Right ventricle myocardium inferior (tissue), 1 donor: ENCODE measurements around the gene NAGA. TPM values are rescaled to one million over a fixed set of nuclear protein-coding genes. Genes with fewer than 3 reads are reported as not detected.
"Not testable (repeated sequence)": the region's sequence is repeated elsewhere in the genome, so short reads cannot be mapped to it uniquely, and the experiment has no call there.

Experiments
- ATAC-seq: fragments of 200-7000 bp; cut with Tn5 transposase; one replicate; pipeline ENCODE4 v1.9.1; 2020; ENCODE audit warnings: mild to moderate bottlenecking, moderate library complexity
- DNase-seq: peaks from one replicate; pipeline ENCODE4 v3.0.0; 2021; ENCODE audit errors: missing footprints
- intact Hi-C: fragments of 100-400 bp; cut with DNase I; formaldehyde crosslinking; loops from one replicate; pipeline ENCODE4 v1.11.0; 2022
- total RNA-seq: library from RNA; stranded (reverse); fragmentation: NEBNext Ultra II Directional; extraction: Animal tissue kit (Norgen Biotek cat#: 25700); gene quantifications from one replicate; pipeline ENCODE4 v1.2.1, GENCODE V29; 2021
- donor health status: DM: no; HTN: yes; CAD: no; lungs with severe emphysema.

NAGA gene
- total RNA-seq, 1 donor from 2014 or later = 14.3 TPM

DNA sequence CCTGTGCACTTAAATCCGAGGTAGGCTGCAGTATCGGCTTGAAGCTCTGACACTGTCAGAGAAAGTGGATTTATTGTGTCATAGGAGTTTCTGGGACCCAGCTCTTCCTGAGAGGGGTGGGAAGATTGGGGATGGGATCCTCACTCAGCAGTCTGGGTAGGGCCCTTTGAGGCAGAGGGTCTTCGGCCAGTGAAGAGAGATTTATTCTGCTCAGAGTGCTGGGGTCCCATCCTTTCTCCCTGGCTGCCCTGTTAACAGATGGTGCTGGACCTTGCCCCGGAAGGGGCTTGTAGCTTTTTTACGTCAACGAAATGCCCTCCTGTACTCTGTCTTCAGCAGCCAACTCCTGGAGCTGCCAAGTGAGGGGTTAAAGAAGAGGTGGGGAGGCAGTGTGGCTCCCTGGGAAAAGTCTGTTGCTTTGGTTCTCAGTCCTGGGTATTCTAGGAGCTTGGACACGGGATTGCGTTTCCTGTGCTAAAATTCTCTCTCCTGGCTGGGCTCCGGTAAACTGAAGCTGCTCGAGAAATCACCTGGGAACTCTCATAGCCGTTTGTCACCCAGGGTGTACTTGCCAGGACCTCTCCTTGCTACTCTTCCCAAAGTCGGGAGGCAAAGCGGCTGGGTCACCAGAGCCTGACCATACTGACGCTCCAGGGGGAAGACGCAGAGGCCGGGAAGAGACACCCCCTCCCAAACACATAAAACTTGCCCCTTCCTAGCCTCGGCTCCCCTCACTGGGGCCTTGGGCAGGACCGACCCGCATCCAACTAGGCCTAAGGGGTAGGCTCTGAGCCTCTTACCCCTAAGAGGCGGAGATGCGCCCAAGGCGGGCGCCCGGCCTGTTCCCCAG is 8.1 kb upstream of the NAGA start:
- ATAC-seq (peak; percentile 9), DNase-seq (no peak)
- intact Hi-C loops = loop anchor here (1.0 kb wide), 1 partner anchor 12 kb away; the partner anchor contains the start of gene NDUFA6

DNA sequence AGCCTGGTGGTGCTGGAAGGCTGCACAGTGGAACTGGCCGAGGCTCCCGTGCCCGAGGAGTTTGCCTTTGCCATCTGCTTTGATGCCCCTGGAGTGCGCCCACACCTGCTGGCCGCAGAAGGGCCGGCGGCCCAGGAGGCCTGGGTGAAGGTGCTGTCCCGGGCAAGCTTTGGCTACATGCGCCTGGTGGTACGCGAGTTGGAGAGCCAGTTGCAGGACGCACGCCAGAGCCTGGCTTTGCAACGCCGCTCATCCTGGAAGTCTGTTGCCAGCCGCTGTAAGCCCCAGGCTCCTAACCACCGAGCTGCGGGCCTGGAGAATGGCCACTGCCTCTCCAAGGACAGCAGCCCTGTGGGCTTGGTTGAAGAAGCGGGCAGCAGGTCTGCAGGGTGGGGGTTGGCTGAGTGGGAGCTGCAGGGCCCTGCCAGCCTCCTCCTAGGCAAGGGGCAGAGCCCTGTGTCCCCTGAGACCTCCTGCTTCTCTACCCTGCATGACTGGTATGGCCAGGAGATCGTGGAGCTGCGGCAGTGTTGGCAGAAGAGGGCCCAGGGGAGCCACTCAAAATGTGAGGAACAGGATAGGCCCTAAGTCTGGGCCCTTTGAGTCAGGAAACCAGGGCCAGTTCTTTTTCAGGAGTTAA is 7.0 kb upstream of the NAGA start:
- intact Hi-C loops = no loop called here
- ATAC-seq (no peak), DNase-seq (no peak)

DNA sequence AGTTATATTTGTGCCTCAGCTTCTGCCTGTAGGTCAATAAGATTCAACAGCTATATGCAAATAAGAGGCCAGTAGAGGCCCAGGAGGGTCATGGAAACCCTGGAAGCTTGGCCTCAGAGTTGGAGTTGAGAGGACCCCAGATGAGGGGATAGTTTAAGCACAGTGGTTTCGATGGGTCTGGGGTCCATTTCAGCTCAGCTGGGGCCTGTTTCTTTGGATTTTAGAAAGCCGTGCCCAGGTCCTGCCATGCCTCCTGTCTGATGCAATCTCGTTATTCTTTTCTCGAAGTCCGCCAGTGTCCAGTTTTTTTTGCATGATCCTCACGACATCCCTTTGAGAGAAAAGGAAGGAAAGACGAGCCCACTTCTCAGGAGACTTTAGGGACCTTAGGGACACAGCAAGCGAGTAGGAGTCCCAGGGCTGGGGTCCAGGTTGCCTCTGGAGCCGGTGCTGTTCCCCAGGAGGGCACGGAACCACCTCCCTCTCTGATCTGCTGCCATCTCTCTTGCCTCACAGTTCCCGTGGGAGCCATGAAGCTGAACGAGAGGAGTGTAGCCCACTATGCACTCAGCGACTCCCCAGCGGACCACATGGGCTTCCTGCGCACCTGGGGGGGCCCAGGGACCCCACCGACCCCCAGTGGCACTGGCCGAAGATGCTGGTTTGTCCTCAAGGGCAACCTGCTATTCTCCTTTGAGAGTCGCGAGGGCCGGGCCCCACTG is 6.3 kb upstream of the NAGA start:
- intact Hi-C loops = no loop called here
- ATAC-seq (no peak), DNase-seq (no peak)

DNA sequence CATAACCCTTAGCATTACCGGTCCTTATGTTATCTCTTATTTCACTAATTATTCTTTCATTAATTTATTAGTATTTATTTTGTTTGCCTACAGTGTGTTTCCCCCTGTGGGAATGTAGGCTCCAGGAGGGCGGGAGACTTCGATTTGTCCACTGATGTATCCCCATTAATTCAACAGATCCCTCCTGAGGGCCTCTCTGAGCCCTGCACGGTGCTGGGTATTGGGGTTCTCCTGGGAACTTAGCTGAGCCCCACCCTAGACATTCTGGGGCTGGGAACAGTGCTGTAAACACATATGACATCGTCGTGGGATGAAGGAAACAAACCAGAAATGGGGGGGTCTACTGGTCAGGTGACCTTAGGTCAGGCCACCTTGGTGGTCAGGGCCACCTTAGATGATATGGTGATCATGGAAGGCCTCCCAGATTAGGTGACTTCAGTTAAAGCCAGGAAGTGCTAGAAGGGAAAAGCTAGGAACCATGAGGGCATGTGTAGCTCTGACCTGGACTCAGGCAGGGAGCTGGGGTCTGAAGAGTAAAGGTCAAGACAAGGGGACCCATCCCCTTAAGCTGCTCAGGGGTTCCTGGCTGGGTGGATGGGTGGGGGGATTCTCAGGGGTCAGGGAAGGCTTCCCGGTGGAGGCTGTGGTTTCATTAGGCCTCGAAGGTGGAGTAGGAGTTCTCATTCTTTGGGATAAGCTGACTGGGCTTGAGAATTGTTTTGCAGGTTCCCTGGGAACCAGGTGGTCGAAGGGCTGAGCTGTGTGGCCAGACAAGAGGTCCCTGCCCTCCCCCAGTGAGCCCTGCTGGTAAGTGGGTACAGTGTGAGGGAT is 4.4 kb upstream of the NAGA start:
- no peak for ATAC-seq
- intact Hi-C loops = no loop called here

DNA sequence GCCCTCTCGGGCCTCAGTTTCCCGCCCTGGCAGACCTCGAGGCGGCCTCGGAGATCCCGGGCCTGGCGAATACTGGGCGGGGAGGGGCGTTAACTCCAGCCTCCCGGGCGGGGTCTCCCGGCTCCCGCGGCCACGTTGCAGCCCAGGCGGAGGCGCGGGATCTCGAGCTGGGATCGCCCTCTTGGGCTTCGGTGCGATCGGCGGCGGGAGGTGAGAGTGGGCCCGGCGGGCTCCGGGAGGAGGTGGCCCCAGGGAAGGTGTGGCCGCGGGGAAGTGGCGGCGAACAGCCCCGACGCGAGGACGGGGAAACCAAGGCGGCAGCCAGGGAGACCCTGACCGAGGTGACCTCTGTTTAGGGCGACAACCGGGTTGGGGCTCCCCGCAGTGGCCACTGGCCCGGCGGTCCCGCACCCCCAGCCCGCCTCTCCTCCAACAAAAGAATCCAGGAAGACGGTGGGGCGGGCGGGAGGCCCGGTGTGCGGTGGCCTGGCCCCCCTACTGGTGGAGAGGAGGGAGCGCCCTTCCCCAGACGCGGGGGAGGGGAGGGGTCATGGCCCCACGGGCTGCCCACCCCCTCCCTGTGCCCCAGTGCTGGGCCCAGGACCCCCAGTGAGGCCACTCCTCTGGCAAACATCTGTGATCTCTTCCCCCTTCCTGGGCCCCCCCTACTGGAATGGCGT is 3.7 kb upstream of the NAGA start, which contains the start of gene PHETA2:
Gene PHETA2, plus strand, starts transcription at position 117 of the 680 bp plus-strand sequence. CDS start 3,046 bp downstream, outside the sequence.
- intact Hi-C loops = no loop called here
- DNase-seq (peak; percentile 80), ATAC-seq (no peak)

More for the DNA sequence above, 4.4 kb upstream of the NAGA start:
- no peak for DNase-seq

DNA sequence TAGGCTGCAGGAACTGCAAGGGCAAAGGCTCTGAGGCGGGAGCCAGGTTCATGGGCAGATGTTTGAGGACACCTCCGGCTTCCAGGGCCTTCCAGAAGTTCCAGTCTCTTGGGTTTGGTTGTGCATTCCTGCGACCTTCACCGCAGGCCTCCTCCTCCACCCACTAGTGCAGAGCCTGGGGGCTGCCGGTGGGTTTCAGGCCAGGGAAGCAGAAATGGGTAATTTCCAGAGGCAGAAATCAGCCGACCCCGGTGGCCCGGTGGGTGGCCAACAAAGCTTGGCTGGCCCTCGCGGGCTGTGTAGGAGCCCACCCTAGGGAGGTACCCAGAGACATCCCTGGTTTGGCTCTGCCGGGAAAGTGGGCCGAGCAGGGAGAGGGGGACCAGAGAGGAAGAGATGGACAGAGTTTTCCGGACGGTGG is 3.0 kb upstream of the NAGA start:
- no peak for DNase-seq
- intact Hi-C loops = no loop called here
- no peak for ATAC-seq

DNA sequence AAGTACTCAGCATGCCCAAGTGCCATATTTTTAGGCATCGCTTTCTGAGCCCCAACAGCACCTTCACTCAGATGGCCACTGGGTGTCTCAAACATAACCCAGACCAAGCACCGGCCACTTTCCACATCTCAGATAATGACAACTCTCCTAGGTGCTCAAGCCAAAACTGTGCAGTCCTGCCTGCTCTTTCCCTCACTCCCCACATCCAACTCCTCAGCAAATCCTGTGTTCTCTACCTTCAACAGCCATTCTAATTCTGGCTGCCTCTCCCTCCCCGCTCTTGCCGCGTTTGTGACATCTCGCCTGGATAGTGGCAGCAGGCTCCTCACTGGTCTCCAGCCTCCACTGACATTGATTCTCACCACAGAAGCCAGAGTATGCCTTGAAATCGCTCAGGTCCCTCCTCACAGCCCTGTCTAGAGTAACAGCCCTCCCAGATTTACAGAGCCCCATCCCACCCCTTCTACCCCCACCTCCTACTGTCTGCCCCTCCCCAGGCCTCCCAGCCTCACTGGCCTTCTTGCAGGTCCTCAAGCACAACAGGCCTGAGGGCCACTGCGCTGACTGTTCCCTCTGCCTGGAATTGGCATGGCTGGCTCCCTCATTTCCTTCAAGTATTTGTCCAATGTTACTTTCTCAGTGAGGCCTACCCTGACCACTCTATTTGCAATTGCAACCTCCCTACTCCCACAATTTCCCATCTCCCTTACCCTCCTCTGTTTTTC is 2.2 kb upstream of the NAGA start:
- ATAC-seq = peak; percentile 8
- intact Hi-C loops = no loop called here
- no peak for DNase-seq

DNA sequence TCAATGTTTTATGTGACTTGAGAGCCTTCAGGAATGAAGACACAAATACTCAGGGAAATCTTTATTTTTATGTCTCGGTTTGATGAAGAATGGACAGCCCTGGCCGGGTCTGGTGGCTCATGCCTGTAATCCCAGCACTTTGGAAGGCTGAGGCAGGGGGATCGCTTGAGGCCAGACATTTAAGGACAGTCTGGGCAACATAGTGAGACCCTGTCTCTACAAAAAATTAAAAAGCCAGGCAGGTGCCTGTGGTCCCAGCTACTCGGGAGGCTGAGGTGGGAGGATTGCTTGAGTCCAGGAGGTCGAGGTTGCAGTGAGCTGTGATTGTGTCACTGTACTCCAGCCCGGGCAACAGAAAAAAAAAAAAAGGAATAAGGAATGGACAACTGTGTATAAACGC is 896 bp upstream of the NAGA start:
- ATAC-seq, DNase-seq, intact Hi-C loops: not testable (repeated sequence)

DNA sequence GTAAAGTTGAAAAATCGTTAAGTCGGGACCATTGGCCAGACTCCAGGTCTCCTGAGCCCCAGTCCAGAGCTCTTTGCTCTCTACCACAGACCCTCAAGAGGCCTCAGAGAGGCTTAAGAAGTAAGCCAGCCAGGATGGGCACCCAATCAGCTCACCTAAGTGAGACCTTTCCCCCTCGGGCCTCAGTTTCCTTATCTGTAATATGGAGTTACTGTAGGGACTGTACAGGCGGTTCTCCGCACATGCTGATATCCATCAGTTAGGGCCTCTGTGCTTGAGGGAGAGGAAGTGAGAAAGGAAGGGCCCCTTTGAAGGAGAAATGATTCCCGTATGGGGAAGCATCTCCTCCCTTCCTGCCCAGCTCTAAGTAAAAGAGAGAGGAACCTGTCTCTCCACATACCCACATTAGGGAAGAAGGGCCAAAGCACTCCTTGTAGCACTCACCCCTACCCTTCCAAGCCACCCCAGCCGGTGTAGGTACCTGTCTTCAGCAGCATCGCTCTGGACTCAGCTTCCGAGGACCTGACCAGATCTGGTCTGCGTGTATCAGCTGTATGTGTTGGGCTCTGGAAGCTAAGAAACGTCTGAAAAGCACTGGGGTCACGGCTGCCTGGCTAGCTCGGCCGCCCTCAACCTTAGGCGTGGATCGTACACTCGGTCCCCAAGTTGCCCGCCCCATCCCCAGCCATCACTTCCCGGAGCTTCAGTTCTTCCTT is 653 bp downstream of the NAGA start:
- ATAC-seq (peak; percentile 3), DNase-seq (no peak)
- intact Hi-C loops = no loop called here

DNA sequence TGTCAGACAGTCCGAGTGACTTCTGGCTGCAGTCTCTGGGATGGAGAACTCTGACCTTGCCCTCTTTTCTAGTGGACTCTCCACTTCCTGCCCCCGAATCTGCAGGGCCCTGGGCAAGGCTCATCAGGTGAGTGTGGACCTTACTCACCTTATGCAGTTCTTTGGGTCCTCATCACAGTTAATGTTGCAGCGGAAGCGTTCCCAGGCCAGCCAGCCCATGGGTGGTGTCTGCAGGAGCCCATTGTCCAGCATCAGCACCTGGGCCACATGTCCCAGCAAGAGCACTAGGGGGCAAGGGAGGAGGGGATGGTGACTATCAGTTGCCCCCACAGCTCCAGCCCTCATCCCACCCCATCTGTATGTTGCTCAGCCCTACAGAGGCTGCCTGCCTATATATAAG is 2.3 kb downstream of the NAGA start:
- ATAC-seq (no peak), DNase-seq (no peak)
- intact Hi-C loops = no loop called here

DNA sequence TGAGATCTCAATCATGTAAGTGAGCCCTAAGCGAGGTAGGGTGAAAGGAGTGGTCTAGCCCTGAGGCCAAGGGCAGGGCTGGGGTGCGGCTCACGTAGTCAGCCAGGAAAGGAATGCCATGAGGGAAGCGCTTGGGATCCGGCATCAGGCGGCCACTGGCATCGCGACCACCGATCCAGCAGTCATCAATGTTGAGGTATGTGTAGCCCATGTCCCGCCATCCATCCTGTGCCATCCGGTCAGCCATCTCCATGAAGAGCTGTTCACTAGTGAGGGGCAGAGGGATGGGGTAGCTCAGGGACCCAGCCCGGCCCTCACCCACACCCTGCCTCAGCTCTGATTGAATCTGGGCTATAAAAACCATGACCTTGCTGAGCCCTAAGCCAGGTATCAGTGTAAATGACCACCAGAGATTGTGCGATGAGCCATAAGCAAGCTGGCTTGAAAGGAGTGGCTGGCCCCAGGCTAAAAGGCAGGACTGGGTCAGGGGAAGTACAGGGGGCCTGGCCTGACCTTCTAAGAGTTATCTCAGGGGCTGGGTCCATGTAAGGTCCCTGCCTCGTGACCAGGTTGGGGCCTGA is 2.9 kb downstream of the NAGA start:
- DNase-seq = no peak
- intact Hi-C loops = no loop called here
- ATAC-seq = no peak

DNA sequence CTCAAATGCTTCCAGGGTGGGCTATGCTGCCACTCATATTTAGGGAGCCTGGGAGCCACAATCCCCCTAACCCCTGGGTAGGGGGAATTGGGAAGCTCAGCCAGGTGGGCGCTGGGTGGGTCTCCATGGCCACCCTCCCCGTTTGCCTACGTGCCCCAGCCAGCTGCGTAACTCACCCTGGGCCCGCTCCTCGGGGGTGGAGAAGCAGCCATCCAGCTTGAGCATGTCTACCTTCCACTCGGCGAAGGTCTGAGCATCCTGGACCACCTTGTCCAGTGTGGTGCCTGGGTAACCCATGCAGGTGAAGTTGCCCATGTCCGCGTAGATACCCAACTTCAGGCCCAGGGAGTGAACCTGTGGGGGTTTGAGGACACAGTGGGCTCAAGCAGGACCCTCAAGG is 3.7 kb downstream of the NAGA start:
- intact Hi-C loops = no loop called here
- ATAC-seq (no peak), DNase-seq (no peak)

DNA sequence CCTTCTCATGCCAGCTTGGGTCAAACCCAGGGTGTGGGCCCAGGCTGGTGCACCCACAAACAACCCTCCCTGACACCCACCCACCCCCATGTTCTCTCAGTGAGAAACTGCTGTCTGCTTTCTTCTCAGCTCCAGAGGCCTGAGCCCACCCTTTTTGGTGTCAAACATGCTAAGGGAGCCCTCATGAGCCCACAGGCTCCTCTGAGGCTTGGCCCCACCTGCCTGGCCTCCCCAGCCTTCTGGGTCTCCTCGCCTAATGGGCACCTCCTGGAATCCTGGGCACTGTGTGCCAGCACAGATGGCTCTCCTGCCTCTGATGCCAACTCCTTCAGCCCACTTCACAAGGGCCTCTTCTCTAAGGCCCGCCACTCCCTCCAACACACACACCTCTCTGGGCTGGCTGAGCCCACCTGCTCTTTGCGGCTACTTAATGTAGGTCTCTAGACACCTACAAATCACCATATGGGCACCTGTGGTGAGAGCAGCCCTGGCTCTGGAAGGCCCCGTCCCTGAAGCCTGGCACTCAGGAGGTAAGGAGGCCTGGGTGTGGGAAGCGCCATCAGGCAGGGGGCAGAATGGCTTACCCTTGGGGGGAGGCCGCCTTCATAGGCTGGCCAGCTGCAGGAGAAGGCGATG is 4.4 kb downstream of the NAGA start:
- no peak for DNase-seq
- intact Hi-C loops = no loop called here
- no peak for ATAC-seq

DNA sequence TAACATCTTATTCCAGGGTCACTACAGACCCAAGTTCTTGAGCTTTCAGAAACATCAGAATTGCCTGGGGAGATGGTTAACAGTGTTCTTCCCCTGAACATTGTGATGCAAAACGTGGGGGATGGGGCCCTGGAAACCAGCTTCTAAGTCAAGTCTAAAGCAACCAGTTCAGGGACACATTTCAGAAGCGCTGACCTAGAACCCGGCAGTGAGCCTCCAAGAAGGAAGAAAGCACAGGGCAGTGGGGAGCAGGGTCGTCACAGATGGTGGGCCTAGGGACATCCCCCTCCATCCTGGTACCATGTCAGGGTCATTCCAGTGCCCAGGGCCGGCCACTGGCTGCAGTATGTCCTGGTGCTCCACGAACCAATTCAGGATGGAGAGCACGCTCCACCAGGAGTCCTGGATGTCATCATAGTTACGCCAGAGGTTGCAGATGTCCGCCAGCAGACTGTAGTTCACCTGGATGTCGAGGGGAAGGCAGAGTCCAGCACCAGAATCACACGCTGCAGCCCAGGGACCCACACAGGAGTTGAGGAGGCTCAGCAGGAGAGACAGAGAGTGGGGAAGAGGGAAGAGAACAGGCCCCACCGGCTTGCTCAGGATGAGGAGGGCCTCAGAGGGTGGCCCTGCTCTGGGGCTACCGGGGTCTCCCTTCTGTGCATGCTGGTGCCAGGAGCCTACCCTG is 5.0 kb downstream of the NAGA start:
- intact Hi-C loops = no loop called here
- DNase-seq (no peak), ATAC-seq (no peak)

DNA sequence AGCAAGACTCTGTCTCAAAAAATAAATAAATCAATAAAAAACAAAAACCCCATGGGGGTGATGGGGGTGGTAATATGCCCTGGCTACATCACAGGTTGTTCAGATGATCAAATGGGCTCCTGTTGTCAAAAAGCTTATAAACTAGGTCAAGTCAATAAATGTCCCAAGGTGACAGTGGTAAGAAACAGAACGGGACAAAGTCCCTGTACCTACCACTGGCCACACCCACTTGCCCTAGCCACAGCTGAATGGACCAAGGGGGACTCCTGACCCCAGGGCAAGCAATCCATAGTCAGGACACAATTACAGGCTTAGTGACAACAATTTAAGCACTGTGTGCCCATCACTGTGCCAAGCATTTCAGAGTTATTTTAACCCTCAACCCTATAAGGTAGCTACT is 6.0 kb downstream of the NAGA start:
- intact Hi-C loops = no loop called here
- DNase-seq (no peak), ATAC-seq (no peak)
